Epithelial cell of esophagus (primary cell): Measurements from ENCODE around the gene FHL1.
A peak's percentile ranks its signal among the peaks of the same experiment; 100 is the strongest.

ENCODE experiments used
- DNase-seq: peaks from one replicate; pipeline ENCODE4 v3.0.0; 2010; ENCODE audit warnings: low read depth
- H3K4me3 ChIP-seq: 2 replicates; pipeline ENCODE4 v1.5.1; 2011; ENCODE audit warnings: mild to moderate bottlenecking, low read length, control low read depth
- TF ChIP-seq, protein P1 (sequence below): IDR thresholded peaks from 2 replicates; pipeline ENCODE4 v1.5.1; 2011; ENCODE audit warnings: low read depth, mild to moderate bottlenecking, low read length, control low read depth, inconsistent platforms; ENCODE audit not compliant: insufficient read depth; ENCODE audit errors: missing control alignments

FHL1 gene

DNA sequence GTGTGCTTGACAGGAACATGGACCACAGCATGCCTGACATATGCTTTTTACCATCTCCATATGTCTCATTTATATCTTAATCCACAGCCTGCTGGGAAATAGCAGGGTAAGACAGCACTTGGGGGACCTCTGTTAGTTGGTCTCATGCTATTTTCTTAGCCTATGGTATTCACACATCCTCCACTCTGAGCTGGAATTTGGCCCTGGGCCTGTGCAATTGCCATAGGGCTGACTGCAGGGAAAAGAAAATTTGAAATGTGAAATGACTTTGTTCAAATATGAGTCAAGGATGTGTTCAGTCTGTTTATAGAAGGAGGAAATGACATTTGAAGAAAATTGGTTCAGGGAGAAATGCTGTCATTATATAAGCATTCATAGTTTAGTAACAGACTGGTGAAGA is 113.4 kb downstream of the FHL1 start:
- peak; percentile 51 for DNase-seq
- no peak overlapping the region for H3K4me3 ChIP-seq
- TF ChIP-seq, protein P1, sequence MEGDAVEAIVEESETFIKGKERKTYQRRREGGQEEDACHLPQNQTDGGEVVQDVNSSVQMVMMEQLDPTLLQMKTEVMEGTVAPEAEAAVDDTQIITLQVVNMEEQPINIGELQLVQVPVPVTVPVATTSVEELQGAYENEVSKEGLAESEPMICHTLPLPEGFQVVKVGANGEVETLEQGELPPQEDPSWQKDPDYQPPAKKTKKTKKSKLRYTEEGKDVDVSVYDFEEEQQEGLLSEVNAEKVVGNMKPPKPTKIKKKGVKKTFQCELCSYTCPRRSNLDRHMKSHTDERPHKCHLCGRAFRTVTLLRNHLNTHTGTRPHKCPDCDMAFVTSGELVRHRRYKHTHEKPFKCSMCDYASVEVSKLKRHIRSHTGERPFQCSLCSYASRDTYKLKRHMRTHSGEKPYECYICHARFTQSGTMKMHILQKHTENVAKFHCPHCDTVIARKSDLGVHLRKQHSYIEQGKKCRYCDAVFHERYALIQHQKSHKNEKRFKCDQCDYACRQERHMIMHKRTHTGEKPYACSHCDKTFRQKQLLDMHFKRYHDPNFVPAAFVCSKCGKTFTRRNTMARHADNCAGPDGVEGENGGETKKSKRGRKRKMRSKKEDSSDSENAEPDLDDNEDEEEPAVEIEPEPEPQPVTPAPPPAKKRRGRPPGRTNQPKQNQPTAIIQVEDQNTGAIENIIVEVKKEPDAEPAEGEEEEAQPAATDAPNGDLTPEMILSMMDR, result no peak
